HepG2 (cell line): Measurements from ENCODE around the gene BLCAP. TPM values are rescaled to one million over a fixed set of nuclear protein-coding genes. Genes with fewer than 3 reads are reported as not detected.

Experiments
- HNRNPK ChIP-seq: fragments of 200-400 bp; formaldehyde crosslinking; IDR thresholded peaks from 2 replicates; pipeline ENCODE4 v1.6.1; 2018; ENCODE audit warnings: low read length, low read depth, moderate library complexity, mild to moderate bottlenecking; ENCODE audit not compliant: poor library complexity, severe bottlenecking
- MTERF4 ChIP-seq: sonication (generic); formaldehyde crosslinking; IDR thresholded peaks from 2 replicates; pipeline ENCODE4 v1.8.0; 2023; ENCODE audit warnings: mild to moderate bottlenecking, missing genetic modification reagents
- PHF20 ChIP-seq: sonication (generic); formaldehyde crosslinking; IDR thresholded peaks from 2 replicates; pipeline ENCODE4 v1.5.0; 2020; ENCODE audit warnings: mild to moderate bottlenecking, missing genetic modification reagents
- RXRB ChIP-seq: IDR thresholded peaks from 2 replicates; pipeline ENCODE4 v1.6.1; 2016; ENCODE audit warnings: borderline replicate concordance, missing genetic modification reagents, missing compliant biosample characterization
- TFE3 ChIP-seq: IDR thresholded peaks from 2 replicates; pipeline ENCODE4 v1.6.1; 2016
- ZNF274 ChIP-seq: sonication (generic); formaldehyde crosslinking; IDR thresholded peaks from 2 replicates; pipeline ENCODE4 v1.5.1; 2020; ENCODE audit warnings: mild to moderate bottlenecking, missing genetic modification reagents
- polyA plus RNA-seq, 8 experiments: library from polyadenylated mRNA; depleted of rRNA in 3 of 8; stranded (reverse) in 7 of 8; unstranded in 1 of 8; fragments of >200 nt; fragmentation: Illumina TruSeq in 4 of 8; extraction: Trizol in 4 of 8; gene quantifications; 2 replicates each; pipeline versions ENCODE4 v1.2.1 to v1.2.3, GENCODE V29; 2011 to 2016; ENCODE audit warnings: low read depth in 4 of 8, missing spikeins in 1 of 8, mixed read lengths in 1 of 8; ENCODE audit not compliant: insufficient read depth in 1 of 8
- total RNA-seq, 5 experiments: library from RNA; depleted of rRNA; stranded (reverse); fragments of >200 nt; fragmentation: Illumina TruSeq; extraction: Trizol; gene quantifications; 2 replicates each; pipeline ENCODE4 v1.2.3, GENCODE V29; 2016; ENCODE audit warnings: low read depth in 1 of 5
- TF ChIP-seq, protein P1 (sequence below): sonication (generic); formaldehyde crosslinking; IDR thresholded peaks from 2 replicates; pipeline ENCODE4 v1.5.1; 2020; ENCODE audit warnings: missing genetic modification reagents, mild to moderate bottlenecking, borderline replicate concordance
- TF ChIP-seq, protein P2 (sequence below), 2 experiments: sonication (generic) in 1 of 2; formaldehyde crosslinking in 1 of 2; IDR thresholded peaks; 2 replicates each; pipeline versions ENCODE4 v1.6.1 to v1.9.0; 2014 to 2022; ENCODE audit warnings: antibody characterized with exemption in 1 of 2, borderline replicate concordance in 1 of 2, inconsistent platforms in 1 of 2, low read depth in 1 of 2, missing genetic modification reagents in 1 of 2

BLCAP gene
- total and polyA plus RNA-seq, 2 of the 13 experiments (the other 11 are each of a cell fraction or from before 2014, with no cell fraction given): 52.4 to 86.8 TPM

GRCh38 chr20:37570419-37570818 lies 42.7 kb upstream of the BLCAP start (continued):
- TF ChIP-seq HNRNPK: no peak
- TF ChIP-seq PHF20: no peak
- TF ChIP-seq TFE3 (CRISPR knock-in tag): no peak
- TF ChIP-seq, protein P1, sequence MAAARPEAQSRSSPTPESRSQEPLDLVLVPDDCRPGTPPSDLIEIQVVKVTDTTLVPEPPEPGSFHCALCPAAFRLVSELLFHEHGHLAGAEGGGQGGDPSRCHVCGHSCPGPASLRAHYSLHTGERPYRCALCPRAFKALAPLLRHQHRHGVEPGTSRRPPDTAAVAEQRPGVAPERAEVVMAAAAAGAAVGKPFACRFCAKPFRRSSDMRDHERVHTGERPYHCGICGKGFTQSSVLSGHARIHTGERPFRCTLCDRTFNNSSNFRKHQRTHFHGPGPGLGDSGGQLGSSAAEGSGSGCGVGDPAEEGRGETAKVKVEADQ (CRISPR knock-in tag): no peak
- TF ChIP-seq, protein P2, sequence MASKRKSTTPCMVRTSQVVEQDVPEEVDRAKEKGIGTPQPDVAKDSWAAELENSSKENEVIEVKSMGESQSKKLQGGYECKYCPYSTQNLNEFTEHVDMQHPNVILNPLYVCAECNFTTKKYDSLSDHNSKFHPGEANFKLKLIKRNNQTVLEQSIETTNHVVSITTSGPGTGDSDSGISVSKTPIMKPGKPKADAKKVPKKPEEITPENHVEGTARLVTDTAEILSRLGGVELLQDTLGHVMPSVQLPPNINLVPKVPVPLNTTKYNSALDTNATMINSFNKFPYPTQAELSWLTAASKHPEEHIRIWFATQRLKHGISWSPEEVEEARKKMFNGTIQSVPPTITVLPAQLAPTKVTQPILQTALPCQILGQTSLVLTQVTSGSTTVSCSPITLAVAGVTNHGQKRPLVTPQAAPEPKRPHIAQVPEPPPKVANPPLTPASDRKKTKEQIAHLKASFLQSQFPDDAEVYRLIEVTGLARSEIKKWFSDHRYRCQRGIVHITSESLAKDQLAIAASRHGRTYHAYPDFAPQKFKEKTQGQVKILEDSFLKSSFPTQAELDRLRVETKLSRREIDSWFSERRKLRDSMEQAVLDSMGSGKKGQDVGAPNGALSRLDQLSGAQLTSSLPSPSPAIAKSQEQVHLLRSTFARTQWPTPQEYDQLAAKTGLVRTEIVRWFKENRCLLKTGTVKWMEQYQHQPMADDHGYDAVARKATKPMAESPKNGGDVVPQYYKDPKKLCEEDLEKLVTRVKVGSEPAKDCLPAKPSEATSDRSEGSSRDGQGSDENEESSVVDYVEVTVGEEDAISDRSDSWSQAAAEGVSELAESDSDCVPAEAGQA (IDR thresholded peaks at IDR 0.05; ENCODE audit: low read depth): no peak
- TF ChIP-seq, protein P2 (CRISPR knock-in tag; IDR thresholded peaks at IDR 0.05; ENCODE audit: borderline replicate concordance): no peak
- no peak for TF ChIP-seq MTERF4 (CRISPR knock-in tag)
- no peak for TF ChIP-seq ZNF274 (CRISPR knock-in tag)
- no peak for TF ChIP-seq RXRB
